GM21737 (cell line): Measurements from ENCODE around the gene JMJD1C.
A peak's percentile ranks its signal among the peaks of the same experiment; 100 is the strongest.

Experiments
- ATAC-seq: cut with Tn5 transposase; IDR thresholded peaks from one replicate; pipeline ENCODE4 v1.9.1; 2021; ENCODE audit warnings: mild to moderate bottlenecking, moderate library complexity; ENCODE audit not compliant: unreplicated experiment

The JMJD1C gene

GRCh38 chr10:63264617-63265221, 201.1 kb downstream of the JMJD1C start:
- ATAC-seq: no peak

- ATAC-seq: no peak
These were observed 203.2 kb downstream of the JMJD1C start for GRCh38 chr10:63262430-63263073.

GRCh38 chr10:63261496-63261895, 204.3 kb downstream of the JMJD1C start:
- no peak for ATAC-seq

GRCh38 chr10:63260860-63261251, 204.9 kb downstream of the JMJD1C start:
- no peak for ATAC-seq

GRCh38 chr10:63260103-63260859, 205.5 kb downstream of the JMJD1C start:
- ATAC-seq: no peak

GRCh38 chr10:63258920-63259678, 206.7 kb downstream of the JMJD1C start:
- no peak for ATAC-seq

GRCh38 chr10:63257778-63258177, 208.0 kb downstream of the JMJD1C start:
- no peak for ATAC-seq

GRCh38 chr10:63256009-63256773, 209.6 kb downstream of the JMJD1C start:
- no peak for ATAC-seq

GRCh38 chr10:63255316-63255715, 210.5 kb downstream of the JMJD1C start:
- ATAC-seq: no peak

GRCh38 chr10:63253040-63253439, 212.7 kb downstream of the JMJD1C start:
- no peak for ATAC-seq

- no peak for ATAC-seq
These were observed 213.5 kb downstream of the JMJD1C start for GRCh38 chr10:63252095-63252762.

GRCh38 chr10:63250032-63250431, 215.7 kb downstream of the JMJD1C start:
- no peak for ATAC-seq

- no peak for ATAC-seq
These were observed 218.0 kb downstream of the JMJD1C start for GRCh38 chr10:63247771-63248170.

- no peak for ATAC-seq
These were observed 219.4 kb downstream of the JMJD1C start for GRCh38 chr10:63246356-63246755.

- no peak for ATAC-seq
These were observed 223.9 kb downstream of the JMJD1C start for GRCh38 chr10:63241841-63242281.

- ATAC-seq: no peak
These were observed 225.0 kb downstream of the JMJD1C start for GRCh38 chr10:63240807-63241206.

- no peak for ATAC-seq
These were observed 227.3 kb downstream of the JMJD1C start for GRCh38 chr10:63238501-63238900.

- no peak for ATAC-seq
These were observed 228.4 kb downstream of the JMJD1C start for GRCh38 chr10:63237396-63237795.

- ATAC-seq: peak; percentile 81
These were observed 229.5 kb downstream of the JMJD1C start for GRCh38 chr10:63236113-63236935.
